Pancreas (tissue), 10 donors: ENCODE data around the gene PISD. TPM values are rescaled to one million over a fixed set of nuclear protein-coding genes. Genes with fewer than 3 reads are reported as not detected.
A peak's percentile ranks its signal among the peaks of the same experiment; 100 is the strongest.

ENCODE experiments used
- ATAC-seq, 4 donors: fragments of 200-7000 bp; cut with Tn5 transposase; one replicate each; pipeline versions ENCODE4 v1.8.0 to v1.9.1; 2020; ENCODE audit warnings: mild to moderate bottlenecking in 4 of 4, moderate library complexity in 4 of 4
- DNase-seq, 6 donors: peaks; one replicate each; pipeline ENCODE4 v3.0.0-alpha.2; 2020
- FAIRE-seq: peaks from 2 replicates; lab custom pipeline; 2012; peaks lifted over from hg19 to GRCh38; lab: Jason Lieb, UNC
- H3K27ac ChIP-seq, 4 donors: fragments of 200-600 bp; sonication (generic); 1 replicate in 3 of 4; 2 replicates in 1 of 4; pipeline versions ENCODE4 v1.5.0 to v1.8.0; 2020
- H3K27me3 ChIP-seq, 4 donors: fragments of 200-600 bp; one replicate each; pipeline ENCODE4 v1.8.0; 2021
- H3K36me3 ChIP-seq, 3 donors: fragments of 200-600 bp; sonication (generic) in 1 of 3; one replicate each; pipeline versions ENCODE4 v1.5.0 to v1.8.0; 2020 to 2021
- H3K4me1 ChIP-seq, 3 donors: fragments of 200-600 bp; one replicate each; pipeline ENCODE4 v1.8.0; 2021
- H3K4me3 ChIP-seq, 4 donors: fragments of 200-600 bp; sonication (generic) in 2 of 4; one replicate each; pipeline versions ENCODE4 v1.5.0 to v1.8.0; 2020 to 2021
- H3K9me3 ChIP-seq, 4 donors: fragments of 200-600 bp; one replicate each; pipeline ENCODE4 v1.8.0; 2021
- WGBS, 2 donors: extraction: QIAGEN DNeasy Blood & Tissue Kit; methylation state at CpG; one replicate each; pipeline ENCODE4 v1.1.7; 2013; 5-methylcytosine and 5-hydroxymethylcytosine counted together
- intact Hi-C, 3 donors: fragments of 100-400 bp; cut with DNase I; formaldehyde crosslinking; loops; one replicate each; pipeline versions ENCODE4 v1.11.1 to v1.14.2; 2022
- polyA plus RNA-seq, 2 donors: library from polyadenylated mRNA; stranded (reverse); fragments of 200-250 nt; gene quantifications; one replicate each; pipeline ENCODE4 v1.2.3, GENCODE V29; 2013
- total RNA-seq, 6 donors: library from RNA; stranded (reverse); fragmentation: NEBNext Ultra II Directional in 4 of 6; extraction: Animal tissue kit (Norgen Biotek cat#: 25700) in 4 of 6; gene quantifications; one replicate each; pipeline versions ENCODE4 v1.2.1 to v1.2.4, GENCODE V29; 2021 to 2023
- TF ChIP-seq, protein P1 (sequence below), 4 donors: fragments of 200-600 bp; sonication (generic) in 3 of 4; IDR thresholded peaks; one replicate each; pipeline versions ENCODE4 v1.5.0 to v1.8.0; 2021; ENCODE audit warnings: antibody characterized with exemption in 4 of 4
- donor health status: healthy with polysubstance abuse.
- donor health status: DM: no; HTN: no; CAD: no; lungs with moderate emphysema.
- donor health status: DM: no; HTN: no; CAD: no.
- donor health status: control.
- donor health status: control.
- donor health status: Bipolar disorder and iron deficiency.
- donor health status: DM: yes; HTN: yes; CAD: no.
- donor health status: DM: no; HTN: no; CAD: no.
- donor health status: DM: no; HTN: no; CAD: no.
- donor health status: DM: yes; HTN: yes; CAD: no.

The PISD gene
- total and polyA plus RNA-seq, 8 donors = 11.6 to 48.3 (median 19.2) TPM

DNA sequence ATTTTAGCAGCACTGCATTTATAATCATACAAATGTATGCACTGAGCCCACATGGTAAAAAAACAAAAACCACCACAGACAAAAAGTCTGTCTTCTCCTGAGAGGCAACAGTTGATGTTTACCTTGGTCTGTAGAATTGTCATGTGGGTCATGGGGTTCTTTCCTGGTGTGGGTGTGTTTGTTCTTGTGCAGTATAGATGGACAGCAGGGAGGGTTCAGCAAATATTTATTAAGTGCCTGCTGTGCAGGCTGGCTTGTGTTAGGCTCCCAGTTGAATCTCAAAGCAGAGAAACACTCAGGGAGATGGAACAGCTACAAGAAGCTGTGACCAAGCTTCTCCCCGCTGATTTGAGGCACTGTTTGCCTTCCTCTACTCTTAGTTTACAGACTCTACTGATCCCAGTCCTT is 82.2 kb downstream of the PISD start:
- no peak for DNase-seq
- Histone ChIP-seq H3K9me3 (no peaks in the 10 kb centered on the region), H3K4me1 (no peaks in the 10 kb centered on the region), H3K27me3 (no peaks in the 10 kb centered on the region), H3K36me3 (peaks cover 0 to 2% (median 0%) of the 10 kb centered on the region in 3 donors), H3K27ac (no peak overlapping the region), H3K4me3 (no peak overlapping the region)
- TF ChIP-seq, protein P1, sequence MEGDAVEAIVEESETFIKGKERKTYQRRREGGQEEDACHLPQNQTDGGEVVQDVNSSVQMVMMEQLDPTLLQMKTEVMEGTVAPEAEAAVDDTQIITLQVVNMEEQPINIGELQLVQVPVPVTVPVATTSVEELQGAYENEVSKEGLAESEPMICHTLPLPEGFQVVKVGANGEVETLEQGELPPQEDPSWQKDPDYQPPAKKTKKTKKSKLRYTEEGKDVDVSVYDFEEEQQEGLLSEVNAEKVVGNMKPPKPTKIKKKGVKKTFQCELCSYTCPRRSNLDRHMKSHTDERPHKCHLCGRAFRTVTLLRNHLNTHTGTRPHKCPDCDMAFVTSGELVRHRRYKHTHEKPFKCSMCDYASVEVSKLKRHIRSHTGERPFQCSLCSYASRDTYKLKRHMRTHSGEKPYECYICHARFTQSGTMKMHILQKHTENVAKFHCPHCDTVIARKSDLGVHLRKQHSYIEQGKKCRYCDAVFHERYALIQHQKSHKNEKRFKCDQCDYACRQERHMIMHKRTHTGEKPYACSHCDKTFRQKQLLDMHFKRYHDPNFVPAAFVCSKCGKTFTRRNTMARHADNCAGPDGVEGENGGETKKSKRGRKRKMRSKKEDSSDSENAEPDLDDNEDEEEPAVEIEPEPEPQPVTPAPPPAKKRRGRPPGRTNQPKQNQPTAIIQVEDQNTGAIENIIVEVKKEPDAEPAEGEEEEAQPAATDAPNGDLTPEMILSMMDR (IDR thresholded peaks at IDR 0.05) = no peak
- intact Hi-C loops = loop anchor here in 1 of 3 donors (10.0 kb wide), 1 partner anchor 45 kb away; no protein-coding TSS in a partner anchor
- whole genome bisulfite sequencing, 2 donors = 30 to 47% methylated on average over 1 of the region's 1 CpG
- ATAC-seq = peak in 3 of 4 donors; percentile 77 to 86 (median 85)
- no peak for FAIRE-seq

DNA sequence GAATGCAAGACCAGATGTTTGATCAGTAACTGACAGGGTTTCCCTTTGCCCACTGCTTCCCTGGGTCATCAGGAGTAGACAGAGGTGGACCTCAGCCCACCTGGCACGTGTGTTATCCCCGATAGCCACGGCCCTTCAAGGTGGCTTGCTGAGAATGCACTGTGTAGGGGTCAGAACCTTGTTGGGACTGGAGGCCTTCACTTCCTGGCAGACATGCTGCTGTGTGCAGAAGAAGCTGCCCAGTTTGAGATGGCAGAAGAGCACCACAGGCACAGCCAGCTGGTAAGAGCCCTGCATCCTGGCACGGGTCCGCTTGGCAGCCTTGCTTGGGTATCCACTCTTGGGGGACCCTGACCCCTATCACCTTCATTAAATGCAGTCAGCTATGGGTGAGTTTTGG is 83.8 kb downstream of the PISD start:
- Histone ChIP-seq H3K36me3 (peaks cover 0 to 2% (median 0%) of the 10 kb centered on the region in 3 donors), H3K4me3 (no peak overlapping the region), H3K27me3 (no peaks in the 10 kb centered on the region), H3K9me3 (no peaks in the 10 kb centered on the region), H3K4me1 (no peaks in the 10 kb centered on the region), H3K27ac (no peak overlapping the region)
- intact Hi-C loops = loop anchor here in 1 of 3 donors (10.0 kb wide), 1 partner anchor 47 kb away; no protein-coding TSS in a partner anchor
- TF ChIP-seq, protein P1 (IDR thresholded peaks at IDR 0.05) = no peak
- ATAC-seq (no peak), FAIRE-seq (no peak), DNase-seq (no peak)
- WGBS, 2 donors = 84 to 90% methylated on average over 5 of the region's 5 CpGs

- TF ChIP-seq, protein P1 (IDR thresholded peaks at IDR 0.05) = no peak
- intact Hi-C loops = loop anchor here in 1 of 3 donors (10.0 kb wide), 1 partner anchor 47 kb away; no protein-coding TSS in a partner anchor
- H3K27ac ChIP-seq = no peak overlapping the region
- H3K9me3 ChIP-seq = no peaks in the 10 kb centered on the region
- no peak for FAIRE-seq
- DNase-seq = no peak
- H3K4me1 ChIP-seq = no peaks in the 10 kb centered on the region
- no peak overlapping the region for H3K4me3 ChIP-seq
- H3K27me3 ChIP-seq = no peaks in the 10 kb centered on the region
- peaks cover 0 to 2% (median 0%) of the 10 kb centered on the region in 3 donors for H3K36me3 ChIP-seq
- ATAC-seq = no peak
- WGBS, 2 donors = 89% methylated on average over 5 of the region's 5 CpGs
These were observed 84.3 kb downstream of the PISD start for GRCh38 chr22:31577711-31578110.

- ATAC-seq (no peak), FAIRE-seq (no peak), DNase-seq (no peak)
- Histone ChIP-seq H3K27ac (no peak overlapping the region), H3K36me3 (peaks cover 0 to 2% (median 0%) of the 10 kb centered on the region in 3 donors), H3K4me1 (no peaks in the 10 kb centered on the region), H3K4me3 (no peak overlapping the region), H3K27me3 (no peaks in the 10 kb centered on the region), H3K9me3 (no peaks in the 10 kb centered on the region)
- intact Hi-C loops = loop anchor here in 1 of 3 donors (10.0 kb wide), 1 partner anchor 50 kb away; no protein-coding TSS in a partner anchor
- 83 to 89% methylated on average over 8 of the region's 8 CpGs for WGBS, 2 donors
- TF ChIP-seq, protein P1 (IDR thresholded peaks at IDR 0.05) = no peak
These were observed 86.8 kb downstream of the PISD start for GRCh38 chr22:31575190-31575589.

- Histone ChIP-seq H3K4me3 (no peak overlapping the region), H3K27me3 (no peaks in the 10 kb centered on the region), H3K4me1 (no peaks in the 10 kb centered on the region), H3K9me3 (no peaks in the 10 kb centered on the region), H3K36me3 (peaks cover 0 to 2% (median 0%) of the 10 kb centered on the region in 3 donors), H3K27ac (no peak overlapping the region)
- WGBS, 2 donors = 86 to 90% methylated on average over 3 of the region's 3 CpGs
- no peak for FAIRE-seq
- no peak for DNase-seq
- intact Hi-C loops = loop anchor here in 1 of 3 donors (10.0 kb wide), 1 partner anchor 51 kb away; no protein-coding TSS in a partner anchor
- TF ChIP-seq, protein P1 (IDR thresholded peaks at IDR 0.05) = no peak
- ATAC-seq = no peak
These were observed 87.9 kb downstream of the PISD start for GRCh38 chr22:31574055-31574670.
